Loucy (cell line): Measurements from ENCODE around the gene GHDC.

ENCODE experiments used
- CTCF ChIP-seq: fragments of 200-600 bp; sonication (generic); conservative IDR thresholded peaks from 2 replicates; pipeline ENCODE4 v1.5.1; 2014; ENCODE audit warnings: mild to moderate bottlenecking, antibody characterized with exemption, low read length
- EZH2phosphoT487 ChIP-seq: fragments of 200-600 bp; IDR thresholded peaks from 2 replicates; pipeline ENCODE4 v1.6.1; 2018; ENCODE audit warnings: antibody characterized with exemption, mild to moderate bottlenecking, moderate library complexity, borderline replicate concordance

DNA sequence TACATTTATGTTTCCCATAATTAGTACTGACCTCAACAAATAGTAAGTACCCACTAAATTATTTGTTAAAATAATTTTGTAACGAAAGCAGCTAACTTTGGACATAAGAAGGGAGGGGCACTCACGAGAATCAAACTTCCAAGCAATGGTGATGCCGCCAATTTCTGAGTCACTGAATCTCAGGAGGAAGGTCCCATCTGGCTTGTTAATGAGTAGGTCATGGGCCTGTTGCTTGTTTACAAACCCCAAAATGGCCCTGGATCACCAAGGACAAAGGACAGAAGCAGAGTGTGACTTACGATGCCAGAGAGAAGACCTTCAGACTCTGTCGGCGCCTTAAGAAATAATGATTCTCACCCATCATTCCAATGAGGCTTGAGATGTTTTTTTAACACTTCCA is 15.8 kb upstream of the GHDC start:
- TF ChIP-seq CTCF (no peak), EZH2phosphoT487 (no peak)
